GM12878 (cell line): ENCODE data around the gene FGF2. TPM values are rescaled to one million over a fixed set of nuclear protein-coding genes. Genes with fewer than 3 reads are reported as not detected.
"Not testable (repeated sequence)": the region's sequence is repeated elsewhere in the genome, so short reads cannot be mapped to it uniquely, and the experiment has no call there.

Source experiments
- ATAC-seq: fragments of 200-7000 bp; cut with Tn5 transposase; 3 replicates; pipeline ENCODE4 v1.9.1; 2020; ENCODE audit warnings: mild to moderate bottlenecking, moderate library complexity
- BruUV-seq: library from RNA; stranded (reverse); fragments of 400-500 nt; replicated peaks from 2 replicates; lab custom pipeline; 2021; lab: Mats Ljungman, UMichigan
- CTCF ChIA-PET: fragments of 300-600 bp; sonication (Branson Sonifier 250); formaldehyde crosslinking; extraction: SDS; loops from one replicate; lab custom pipeline; 2021; ENCODE audit warnings: inconsistent platforms; lab: Yijun Ruan, JAX
- POLR2A ChIA-PET: fragments of 350-600 bp; formaldehyde crosslinking; extraction: SDS; loops from one replicate; lab custom pipeline; 2021; ENCODE audit warnings: inconsistent platforms; lab: Charles Lee
- RAD21 ChIA-PET: fragments of 300-600 bp; sonication (Branson Sonifier 250); formaldehyde crosslinking; loops from one replicate; lab custom pipeline; 2023; ENCODE audit warnings: antibody characterized with exemption; ENCODE audit not compliant: unreplicated experiment; lab: Charles Lee
- SMC1A ChIA-PET: fragments of 300-600 bp; sonication (Branson Sonifier 250); formaldehyde crosslinking; loops from one replicate; lab custom pipeline; 2023; ENCODE audit not compliant: unreplicated experiment, uncharacterized antibody; lab: Charles Lee
- DNase-seq: peaks from one replicate; pipeline ENCODE4 v3.0.0-alpha.2; 2011; ENCODE audit warnings: low read depth, low spot score
- FAIRE-seq: peaks from 3 replicates; lab custom pipeline; 2011; peaks lifted over from hg19 to GRCh38; lab: Jason Lieb, UNC
- H2AFZ ChIP-seq: 2 replicates; pipeline ENCODE4 v1.6.0; 2011; ENCODE audit warnings: low read depth, low read length, control low read depth; ENCODE audit not compliant: control insufficient read depth
- H3K27ac ChIP-seq: 2 replicates; pipeline ENCODE4 v1.5.1; 2011; ENCODE audit warnings: control low read depth; ENCODE audit not compliant: control insufficient read depth, insufficient read depth
- H3K27me3 ChIP-seq, 2 experiments: replicated peaks in 1 of 2; 2 replicates each; pipeline versions ENCODE4 v1.6.0 to v1.6.1; 2011; ENCODE audit warnings: low read length in 1 of 2; ENCODE audit not compliant: control insufficient read depth in 2 of 2, insufficient read depth in 2 of 2
- H3K36me3 ChIP-seq, 2 experiments: 2 replicates each; pipeline ENCODE4 v1.5.1; 2011; ENCODE audit warnings: low read length in 1 of 2; ENCODE audit not compliant: control insufficient read depth in 2 of 2, insufficient read depth in 2 of 2
- H3K4me1 ChIP-seq: 2 replicates; pipeline ENCODE4 v1.6.1; 2011; ENCODE audit warnings: mild to moderate bottlenecking, low read length, moderate library complexity, mixed read lengths; ENCODE audit not compliant: control insufficient read depth, insufficient read depth
- H3K4me2 ChIP-seq: 2 replicates; pipeline ENCODE4 v1.6.0; 2011; ENCODE audit warnings: control low read depth; ENCODE audit not compliant: control insufficient read depth, insufficient read depth
- H3K4me3 ChIP-seq: fragments of 200-600 bp; sonication (generic); 2 replicates; pipeline ENCODE4 v1.5.1; 2016
- H3K79me2 ChIP-seq: 2 replicates; pipeline ENCODE4 v1.6.0; 2011; ENCODE audit warnings: low read length; ENCODE audit not compliant: control insufficient read depth, insufficient read depth
- H3K9ac ChIP-seq: 2 replicates; pipeline ENCODE4 v1.8.0; 2011; ENCODE audit warnings: low read length, control low read depth, mixed read lengths; ENCODE audit not compliant: control insufficient read depth, insufficient read depth
- H3K9me3 ChIP-seq: replicated peaks from 3 replicates; pipeline ENCODE4 v1.5.1; 2011; ENCODE audit warnings: mild to moderate bottlenecking, low read length; ENCODE audit not compliant: control insufficient read depth, insufficient read depth
- H4K20me1 ChIP-seq: 2 replicates; pipeline ENCODE4 v1.6.0; 2011; ENCODE audit not compliant: control insufficient read depth, insufficient read depth
- CREB1 ChIP-seq: IDR thresholded peaks from 2 replicates; pipeline ENCODE4 v1.6.1; 2012; ENCODE audit warnings: low read depth, mild to moderate bottlenecking, inconsistent platforms
- WRNIP1 ChIP-seq: IDR thresholded peaks from 2 replicates; pipeline ENCODE4 v1.6.1; 2011; ENCODE audit warnings: low read depth, low read length, improper control_type of control experiment, borderline replicate concordance
- YBX1 ChIP-seq: fragments of 450-650 bp; IDR thresholded peaks from 2 replicates; pipeline ENCODE4 v1.6.1; 2016; ENCODE audit warnings: antibody characterized with exemption
- WGBS: methylation state at CpG from one replicate; pipeline ENCODE4 v1.1.6; 2016; ENCODE audit warnings: low lambda C conversion rate; ENCODE audit not compliant: insufficient replicate concordance, insufficient coverage; ENCODE audit errors: missing lambda C conversion rate; 5-methylcytosine and 5-hydroxymethylcytosine counted together
- in situ Hi-C: fragments of 300-500 bp; cut with MboI; formaldehyde crosslinking; loops from 9 replicates; pipeline ENCODE4 v1.14.3; 2018; ENCODE audit warnings: mixed read lengths
- intact Hi-C: fragments of 100-400 bp; cut with micrococcal nuclease; formaldehyde crosslinking; loops from one replicate; pipeline ENCODE4 v1.14.2; 2022; ENCODE audit not compliant: unreplicated experiment
- polyA plus RNA-seq, 11 experiments: library from polyadenylated mRNA; depleted of rRNA in 4 of 11; unstranded in 6 of 11; stranded (reverse) in 5 of 11; fragments of >200 nt; fragmentation: Nextera tagmentation in 4 of 11; fragmentation: Illumina TruSeq in 1 of 11; extraction: Ambion mirVana in 4 of 11; extraction: Trizol in 1 of 11; gene quantifications; 1 replicate in 1 of 11; 2 replicates in 10 of 11; pipeline versions ENCODE4 v1.2.1 to v1.2.3, GENCODE V29; 2011 to 2016; ENCODE audit warnings: inconsistent platforms in 2 of 11, missing spikeins in 2 of 11, low read depth in 1 of 11
- total RNA-seq, 4 experiments: library from RNA; depleted of rRNA in 3 of 4; stranded (reverse); fragments of >200 nt in 3 of 4; fragmentation: Illumina TruSeq in 1 of 4; extraction: Trizol in 1 of 4; gene quantifications; 2 replicates each; pipeline versions ENCODE4 v1.2.1 to v1.2.3, GENCODE V29; 2013 to 2021
- TF ChIP-seq, protein P1 (sequence below): fragments of 450-650 bp; IDR thresholded peaks from 2 replicates; pipeline ENCODE4 v1.6.1; 2016; ENCODE audit warnings: mild to moderate bottlenecking, moderate library complexity, borderline replicate concordance

Gene FGF2
- total and polyA plus RNA-seq, 10 of the 15 experiments (the other 5 are each of a cell fraction or from before 2014, with no cell fraction given) = 0.13 to 1.7 (median 0.25) TPM

GRCh38 chr4:122847931-122848330, 21.3 kb downstream of the FGF2 start (continued):
- TF ChIP-seq, protein P1, sequence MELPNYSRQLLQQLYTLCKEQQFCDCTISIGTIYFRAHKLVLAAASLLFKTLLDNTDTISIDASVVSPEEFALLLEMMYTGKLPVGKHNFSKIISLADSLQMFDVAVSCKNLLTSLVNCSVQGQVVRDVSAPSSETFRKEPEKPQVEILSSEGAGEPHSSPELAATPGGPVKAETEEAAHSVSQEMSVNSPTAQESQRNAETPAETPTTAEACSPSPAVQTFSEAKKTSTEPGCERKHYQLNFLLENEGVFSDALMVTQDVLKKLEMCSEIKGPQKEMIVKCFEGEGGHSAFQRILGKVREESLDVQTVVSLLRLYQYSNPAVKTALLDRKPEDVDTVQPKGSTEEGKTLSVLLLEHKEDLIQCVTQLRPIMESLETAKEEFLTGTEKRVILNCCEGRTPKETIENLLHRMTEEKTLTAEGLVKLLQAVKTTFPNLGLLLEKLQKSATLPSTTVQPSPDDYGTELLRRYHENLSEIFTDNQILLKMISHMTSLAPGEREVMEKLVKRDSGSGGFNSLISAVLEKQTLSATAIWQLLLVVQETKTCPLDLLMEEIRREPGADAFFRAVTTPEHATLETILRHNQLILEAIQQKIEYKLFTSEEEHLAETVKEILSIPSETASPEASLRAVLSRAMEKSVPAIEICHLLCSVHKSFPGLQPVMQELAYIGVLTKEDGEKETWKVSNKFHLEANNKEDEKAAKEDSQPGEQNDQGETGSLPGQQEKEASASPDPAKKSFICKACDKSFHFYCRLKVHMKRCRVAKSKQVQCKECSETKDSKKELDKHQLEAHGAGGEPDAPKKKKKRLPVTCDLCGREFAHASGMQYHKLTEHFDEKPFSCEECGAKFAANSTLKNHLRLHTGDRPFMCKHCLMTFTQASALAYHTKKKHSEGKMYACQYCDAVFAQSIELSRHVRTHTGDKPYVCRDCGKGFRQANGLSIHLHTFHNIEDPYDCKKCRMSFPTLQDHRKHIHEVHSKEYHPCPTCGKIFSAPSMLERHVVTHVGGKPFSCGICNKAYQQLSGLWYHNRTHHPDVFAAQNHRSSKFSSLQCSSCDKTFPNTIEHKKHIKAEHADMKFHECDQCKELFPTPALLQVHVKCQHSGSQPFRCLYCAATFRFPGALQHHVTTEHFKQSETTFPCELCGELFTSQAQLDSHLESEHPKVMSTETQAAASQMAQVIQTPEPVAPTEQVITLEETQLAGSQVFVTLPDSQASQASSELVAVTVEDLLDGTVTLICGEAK = no peak
- TF ChIP-seq CREB1 (no peak), WRNIP1 (no peak), YBX1 (no peak)

DNA sequence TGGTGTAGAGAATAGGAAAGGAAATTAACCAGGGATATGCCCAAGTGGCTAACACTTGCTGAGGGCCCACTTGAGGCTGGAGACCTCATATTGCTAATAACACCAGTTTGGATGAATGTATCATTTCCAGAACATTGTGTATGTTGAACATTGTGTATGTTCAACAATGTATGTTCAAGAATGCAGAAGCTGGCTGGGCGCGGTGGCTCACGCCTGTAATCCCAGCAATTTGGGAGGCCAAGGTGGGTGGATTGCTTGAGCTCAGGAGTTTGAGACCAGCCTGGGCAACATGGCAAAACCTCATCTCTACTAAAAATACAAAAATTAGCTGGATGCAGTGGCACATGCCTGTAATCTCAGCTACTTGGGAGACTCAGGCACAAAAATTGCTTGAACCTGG, 23.2 kb downstream of the FGF2 start:
- ATAC-seq, DNase-seq, H3K27ac ChIP-seq, SMC1A ChIA-PET, H3K27me3 ChIP-seq, RAD21 ChIA-PET, FAIRE-seq, H3K9ac ChIP-seq, H3K79me2 ChIP-seq, H3K36me3 ChIP-seq, H3K9me3 ChIP-seq, CTCF ChIA-PET, H3K4me2 ChIP-seq, BruUV-seq, in situ Hi-C loops, intact Hi-C loops, H4K20me1 ChIP-seq, H3K4me1 ChIP-seq, POLR2A ChIA-PET, H3K4me3 ChIP-seq, H2AFZ ChIP-seq: not testable (repeated sequence)
- WGBS = 96% methylated on average over 3 of the region's 3 CpGs
